SW 1271 (cell line): ENCODE measurements around the gene MACROD2.

Source experiments
- DNase-seq, 2 experiments: peaks; one replicate each; lab custom pipeline; 2025; lab: John Stamatoyannopoulos, UW

The MACROD2 gene

GRCh38 chr20:15220778-15221565 is 1225.7 kb downstream of the MACROD2 start:
- no peak for DNase-seq

GRCh38 chr20:15222502-15223330 is 1227.4 kb downstream of the MACROD2 start:
- no peak for DNase-seq

DNA sequence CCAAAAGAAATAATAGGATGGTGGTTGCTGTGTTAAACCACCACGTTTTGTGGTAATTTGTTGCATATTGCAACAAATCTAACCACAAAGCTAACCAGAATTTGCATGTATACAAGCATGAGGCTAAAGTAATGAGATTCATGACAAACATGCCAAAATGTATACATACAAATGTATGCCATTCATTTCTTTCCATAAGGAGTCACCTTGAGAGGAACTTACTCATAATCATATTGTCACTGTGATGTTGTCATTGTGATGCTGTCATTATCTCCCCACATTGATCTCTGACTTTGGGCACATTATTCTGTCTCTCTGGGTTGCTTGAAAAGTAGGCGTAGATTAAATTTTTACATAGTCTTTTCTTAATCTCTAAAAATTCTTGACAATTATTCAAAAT is 1228.9 kb downstream of the MACROD2 start:
- DNase-seq = no peak

DNA sequence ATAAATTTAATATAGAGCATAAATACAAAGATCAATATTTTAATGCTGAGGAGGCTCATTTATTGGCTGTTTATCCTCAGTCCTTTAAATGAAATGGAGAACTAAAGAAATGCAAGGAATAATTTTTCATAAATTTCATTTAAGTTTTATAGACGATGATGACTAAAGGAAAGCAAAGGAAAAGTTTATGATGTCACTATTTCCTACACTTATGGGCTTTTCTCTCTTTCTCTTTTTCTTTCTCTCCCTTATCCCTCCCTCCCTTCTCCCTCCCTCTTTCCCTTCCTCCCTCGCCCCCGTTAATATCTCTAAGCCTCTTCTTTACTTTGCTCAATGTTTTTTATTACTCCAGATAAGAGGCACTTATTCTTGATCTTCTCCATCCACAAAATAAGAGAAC is 1231.8 kb downstream of the MACROD2 start:
- no peak for DNase-seq

GRCh38 chr20:15232243-15232642 is 1236.9 kb downstream of the MACROD2 start:
- no peak for DNase-seq

GRCh38 chr20:15235471-15236198 is 1240.3 kb downstream of the MACROD2 start:
- DNase-seq = no peak

GRCh38 chr20:15236812-15237211 is 1241.5 kb downstream of the MACROD2 start:
- DNase-seq = no peak

DNA sequence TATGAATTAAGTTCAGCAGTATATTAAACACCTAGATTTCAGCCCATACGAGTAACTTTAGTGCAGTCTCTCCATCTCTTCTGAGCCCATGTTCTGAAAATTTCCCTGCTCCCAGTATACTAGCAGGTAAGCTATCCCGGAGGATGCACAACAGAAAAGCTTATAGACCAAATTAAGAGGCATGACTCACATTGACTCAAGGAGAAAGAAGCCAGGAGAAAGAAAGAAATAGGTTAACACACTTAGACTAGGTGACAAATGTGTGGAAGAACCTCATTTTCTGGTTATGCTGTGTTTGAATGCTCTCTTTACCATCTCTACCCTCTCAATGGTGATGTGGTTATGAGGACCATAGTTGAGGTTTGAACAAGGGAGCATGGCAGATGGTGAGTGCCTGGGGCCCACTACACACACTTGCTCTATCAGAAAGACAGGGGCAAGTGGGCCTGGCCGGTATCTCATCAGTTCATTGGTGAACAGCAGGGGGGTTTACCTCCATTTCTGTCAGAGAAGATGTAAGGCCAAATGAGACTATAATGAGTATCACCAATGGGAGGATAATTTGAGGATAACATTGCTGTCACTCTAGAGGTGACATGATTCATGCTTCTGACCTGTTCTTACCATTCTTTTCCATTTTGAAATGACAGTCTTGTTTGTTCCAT is 1244.4 kb downstream of the MACROD2 start:
- DNase-seq = no peak

DNA sequence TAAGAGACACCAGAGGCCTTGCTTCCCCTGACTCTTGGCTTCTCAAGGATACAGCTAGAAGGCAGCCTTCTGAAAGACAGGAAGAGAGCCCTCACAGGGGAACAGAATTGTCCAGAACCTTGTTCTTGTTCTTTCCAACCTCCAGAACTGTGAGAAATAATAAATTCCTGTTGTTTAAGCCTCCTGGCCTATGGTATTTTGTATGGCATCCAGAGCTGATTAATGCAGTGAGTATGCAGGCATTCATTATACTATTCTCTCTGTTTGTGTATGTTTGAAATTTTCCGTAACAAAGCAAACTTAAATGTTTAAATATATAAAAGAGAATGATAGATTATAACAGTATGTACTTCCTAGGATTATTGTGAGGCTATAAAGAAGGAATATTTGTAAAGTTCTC is 1245.5 kb downstream of the MACROD2 start:
- no peak for DNase-seq

DNA sequence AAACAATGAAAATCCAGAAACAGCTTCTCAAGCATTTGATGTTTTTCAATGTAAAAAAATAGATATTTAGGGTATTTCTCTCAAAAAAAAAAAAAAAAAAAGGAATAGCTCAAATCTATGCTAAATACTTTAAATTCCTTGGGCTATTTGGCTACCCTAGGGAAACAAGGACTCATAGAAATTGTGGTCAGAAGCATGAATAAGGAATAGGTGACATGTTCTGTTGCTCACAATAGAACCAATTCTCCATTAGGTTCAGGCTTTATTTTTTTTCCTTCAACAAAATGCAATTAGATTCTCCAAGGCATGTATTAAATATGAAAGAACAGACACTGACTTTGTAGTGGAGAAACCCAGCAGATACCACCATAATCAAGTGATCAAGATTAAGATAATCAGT is 1246.4 kb downstream of the MACROD2 start:
- no peak for DNase-seq

DNA sequence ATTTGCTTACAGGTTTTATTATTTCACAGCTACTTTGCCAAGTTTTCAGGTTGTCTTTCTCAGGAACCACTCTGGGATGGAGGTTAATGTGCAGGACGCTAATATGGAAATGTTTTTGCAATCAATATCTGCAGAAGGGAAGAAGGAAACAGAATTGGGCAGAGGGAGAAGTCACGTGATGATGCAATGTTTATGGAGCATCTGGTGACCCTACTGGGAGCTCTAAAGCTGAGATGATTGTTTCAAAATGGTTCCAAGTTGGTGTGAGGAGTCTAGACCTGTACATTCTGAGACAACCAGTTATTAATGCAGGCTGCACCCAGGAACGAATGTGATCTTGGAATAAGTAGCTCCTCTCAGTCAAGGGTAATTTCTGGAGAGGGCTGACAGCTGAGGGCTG is 1247.5 kb downstream of the MACROD2 start:
- no peak for DNase-seq

DNA sequence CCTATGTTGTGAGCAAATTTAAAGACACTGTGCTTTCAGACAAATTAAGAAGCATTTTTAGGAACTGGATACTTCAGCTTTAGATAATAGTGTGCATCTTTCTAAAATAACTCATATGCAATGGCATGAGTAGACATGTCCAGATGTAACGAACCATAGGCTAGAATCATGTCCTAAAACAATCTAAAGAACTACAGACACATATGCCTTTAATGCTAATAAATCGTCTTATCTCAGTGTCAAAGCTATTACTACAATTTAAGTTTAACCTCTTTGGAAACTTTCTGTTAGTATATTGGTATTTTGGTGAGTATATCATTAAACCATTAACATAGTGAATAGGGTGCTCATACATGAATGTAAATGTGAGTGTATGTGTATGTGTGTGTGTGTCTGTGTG is 1250.6 kb downstream of the MACROD2 start:
- DNase-seq = no peak

DNA sequence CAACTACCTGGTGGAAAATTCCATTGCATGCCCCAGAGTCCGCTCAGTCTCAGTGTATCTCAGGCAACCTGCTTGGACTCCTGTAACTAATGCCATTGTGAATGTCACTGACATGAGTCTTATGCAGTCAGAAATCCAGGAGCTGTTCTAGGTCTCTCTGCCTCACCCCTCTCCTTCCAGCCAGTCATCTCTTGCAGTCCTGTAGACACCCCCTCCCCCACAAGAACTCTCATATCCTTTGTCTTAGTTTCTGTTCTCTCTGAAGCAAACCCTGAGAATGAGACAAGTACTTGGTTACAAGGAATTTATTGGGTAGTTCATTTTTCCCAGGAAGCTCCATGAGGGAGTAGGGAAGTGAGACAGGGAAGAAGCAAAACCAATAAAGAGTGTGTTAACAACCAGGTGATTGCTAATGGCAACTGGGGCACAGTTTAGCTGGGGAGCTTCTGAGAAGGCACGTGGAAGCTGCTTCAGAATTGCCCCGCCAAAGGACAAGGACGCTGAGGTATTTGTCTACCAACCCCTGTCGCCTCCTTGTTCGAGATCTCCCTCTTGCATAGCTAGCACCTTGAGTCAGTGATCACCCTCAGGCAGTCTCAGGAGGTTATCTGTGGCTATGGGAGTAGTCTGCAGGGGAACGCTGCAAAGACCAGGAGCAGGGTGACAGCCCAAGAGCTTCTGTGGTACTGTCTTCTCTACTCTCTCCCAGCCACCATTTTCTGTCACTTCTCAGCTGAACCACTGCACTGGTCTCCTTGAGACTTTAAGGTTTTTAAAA is 1253.5 kb downstream of the MACROD2 start:
- no peak for DNase-seq

DNA sequence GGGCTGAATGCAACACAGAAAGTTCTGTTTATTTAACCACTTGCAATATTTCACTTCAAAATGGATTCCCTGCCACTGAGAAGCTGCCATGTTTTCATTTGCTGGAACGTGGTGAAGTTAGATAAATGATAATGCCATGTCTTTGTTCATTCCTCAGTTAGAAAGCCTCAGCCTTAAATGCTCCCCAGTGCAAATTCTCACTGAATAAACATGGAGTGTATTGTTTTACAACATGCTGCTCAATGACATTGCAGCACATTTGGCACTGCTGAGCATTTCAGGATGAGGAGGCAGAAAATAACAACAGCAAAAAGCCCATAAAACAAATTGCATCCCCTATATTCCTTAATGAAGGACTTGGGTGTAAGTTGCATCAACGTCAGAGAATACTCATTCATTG is 1255.9 kb downstream of the MACROD2 start:
- DNase-seq = no peak

- DNase-seq = no peak
Observed at GRCh38 chr20:15252304-15252703, 1257.0 kb downstream of the MACROD2 start.

DNA sequence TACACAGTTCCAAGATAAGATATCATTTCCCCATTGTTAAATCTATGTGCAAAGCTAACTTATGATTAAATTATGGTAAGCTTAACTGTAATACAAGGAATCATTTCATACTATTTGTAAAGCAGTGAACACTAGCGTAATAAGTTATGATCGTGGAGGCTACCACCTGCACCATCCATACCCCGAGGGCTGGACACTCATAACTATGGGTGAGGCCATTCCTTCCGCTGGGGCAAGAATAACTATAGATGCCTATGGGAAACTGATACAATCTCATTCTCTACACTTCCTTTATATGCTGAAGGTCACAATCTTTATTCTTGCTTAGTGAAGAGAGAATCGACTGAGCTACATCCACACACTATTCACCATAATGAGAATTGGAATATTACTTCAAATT is 1258.1 kb downstream of the MACROD2 start:
- DNase-seq = no peak

- DNase-seq = no peak
Observed at GRCh38 chr20:15256676-15257568, 1261.6 kb downstream of the MACROD2 start.

GRCh38 chr20:15257569-15257870 is 1262.2 kb downstream of the MACROD2 start:
- no peak for DNase-seq

GRCh38 chr20:15265581-15266309 is 1270.4 kb downstream of the MACROD2 start:
- DNase-seq = no peak

GRCh38 chr20:15267935-15268334 is 1272.6 kb downstream of the MACROD2 start:
- DNase-seq = no peak
